Trophoblast cell (in vitro differentiated cells and primary cell): ENCODE data around the gene TUBGCP3.
A peak's percentile ranks its signal among the peaks of the same experiment; 100 is the strongest.
"Not testable (repeated sequence)": the region's sequence is repeated elsewhere in the genome, so short reads cannot be mapped to it uniquely, and the experiment has no call there.

Experiments used
- DNase-seq, 2 donors: peaks; one replicate each; pipeline ENCODE4 v3.0.0-alpha.2; 2016
- H2AFZ ChIP-seq: 2 replicates; pipeline ENCODE4 v1.6.1; 2013; ENCODE audit warnings: low read length, moderate library complexity, mild to moderate bottlenecking; ENCODE audit not compliant: insufficient read depth, poor library complexity
- H2AK5ac ChIP-seq: 2 replicates; pipeline ENCODE4 v1.6.1; 2013; ENCODE audit warnings: mild to moderate bottlenecking, low read length
- H2BK120ac ChIP-seq: 2 replicates; pipeline ENCODE4 v1.6.1; 2013; ENCODE audit warnings: low read length, mild to moderate bottlenecking, moderate library complexity; ENCODE audit not compliant: insufficient read depth, poor library complexity
- H2BK12ac ChIP-seq: 2 replicates; pipeline ENCODE4 v1.6.1; 2013; ENCODE audit warnings: mild to moderate bottlenecking, low read length, moderate library complexity
- H2BK5ac ChIP-seq: 2 replicates; pipeline ENCODE4 v1.6.1; 2013; ENCODE audit warnings: low read length, low read depth, moderate library complexity, mild to moderate bottlenecking; ENCODE audit not compliant: poor library complexity
- H3K14ac ChIP-seq: 2 replicates; pipeline ENCODE4 v1.6.1; 2013; ENCODE audit warnings: mild to moderate bottlenecking, low read length
- H3K18ac ChIP-seq: 2 replicates; pipeline ENCODE4 v1.6.1; 2013; ENCODE audit warnings: mild to moderate bottlenecking, low read length
- H3K23ac ChIP-seq: 2 replicates; pipeline ENCODE4 v1.6.1; 2013; ENCODE audit warnings: low read length
- H3K27ac ChIP-seq: 2 replicates; pipeline ENCODE4 v1.5.1; 2013; ENCODE audit warnings: low read depth, mild to moderate bottlenecking, inconsistent platforms, low read length, moderate library complexity
- H3K27me3 ChIP-seq: 2 replicates; pipeline ENCODE4 v1.6.1; 2013; ENCODE audit warnings: inconsistent platforms, mild to moderate bottlenecking, low read length, moderate library complexity; ENCODE audit not compliant: insufficient read depth
- H3K36me3 ChIP-seq, 2 experiments: 1 replicate in 1 of 2; 2 replicates in 1 of 2; pipeline ENCODE4 v1.6.1; 2013; ENCODE audit warnings: low read length in 2 of 2, mild to moderate bottlenecking in 2 of 2, moderate library complexity in 1 of 2; ENCODE audit not compliant: insufficient read depth in 2 of 2, control insufficient read depth in 1 of 2
- H3K4ac ChIP-seq: 2 replicates; pipeline ENCODE4 v1.6.1; 2013; ENCODE audit warnings: low read depth, mild to moderate bottlenecking, low read length, moderate library complexity
- H3K4me1 ChIP-seq, 2 experiments: 1 replicate in 1 of 2; 2 replicates in 1 of 2; pipeline ENCODE4 v1.6.1; 2013; ENCODE audit warnings: low read length in 2 of 2, mild to moderate bottlenecking in 2 of 2, moderate library complexity in 1 of 2; ENCODE audit not compliant: insufficient read depth in 2 of 2, control insufficient read depth in 1 of 2
- H3K4me2 ChIP-seq: 2 replicates; pipeline ENCODE4 v1.6.1; 2013; ENCODE audit warnings: inconsistent platforms, mild to moderate bottlenecking, low read length, moderate library complexity
- H3K4me3 ChIP-seq: 2 replicates; pipeline ENCODE4 v1.5.1; 2013; ENCODE audit warnings: mild to moderate bottlenecking, low read depth, low read length, inconsistent platforms
- H3K79me1 ChIP-seq: one replicate; pipeline ENCODE4 v1.6.1; 2013; ENCODE audit warnings: low read length
- H3K79me2 ChIP-seq: 2 replicates; pipeline ENCODE4 v1.6.1; 2013; ENCODE audit warnings: low read length, mild to moderate bottlenecking; ENCODE audit not compliant: control insufficient read depth, insufficient read depth, poor library complexity
- H3K9ac ChIP-seq: 2 replicates; pipeline ENCODE4 v1.6.1; 2013; ENCODE audit warnings: mild to moderate bottlenecking, low read length
- H3K9me3 ChIP-seq: 2 replicates; pipeline ENCODE4 v1.6.1; 2013; ENCODE audit warnings: low read depth, mild to moderate bottlenecking, control low read depth, inconsistent platforms, low read length; ENCODE audit not compliant: insufficient read depth
- H4K12ac ChIP-seq: 2 replicates; pipeline ENCODE4 v1.6.1; 2013; ENCODE audit warnings: low read depth, mild to moderate bottlenecking, low read length, moderate library complexity
- H4K8ac ChIP-seq: 2 replicates; pipeline ENCODE4 v1.6.1; 2013; ENCODE audit warnings: low read depth, mild to moderate bottlenecking, low read length, moderate library complexity
- H4K91ac ChIP-seq: one replicate; pipeline ENCODE4 v1.6.1; 2013; ENCODE audit warnings: low read depth, mild to moderate bottlenecking, low read length, moderate library complexity
- WGBS: extraction: QIAGEN DNeasy Blood & Tissue Kit; methylation state at CpG from one replicate; pipeline ENCODE4 v1.1.7; 2013; ENCODE audit warnings: missing lambda C conversion rate; ENCODE audit not compliant: insufficient read length, insufficient coverage; ENCODE audit errors: extremely low coverage; 5-methylcytosine and 5-hydroxymethylcytosine counted together

The TUBGCP3 gene

GRCh38 chr13:112635323-112635722, 47.4 kb upstream of the TUBGCP3 start:
- Histone ChIP-seq H3K23ac (no peak overlapping the region), H2BK5ac (no peak overlapping the region), H2BK120ac (peak overlapping the region; percentile 61), H2AFZ (peak overlapping the region; percentile 27), H3K4me2 (no peak overlapping the region), H4K91ac (no peak overlapping the region), H3K36me3 (no peaks in the 10 kb centered on the region), H3K18ac (no peak overlapping the region), H3K14ac (no peak overlapping the region), H2AK5ac (no peak overlapping the region), H3K4me1 (peaks cover 29 to 34% of the 10 kb centered on the region in 2 experiments), H3K27me3 (no peaks in the 10 kb centered on the region), H4K12ac (no peak overlapping the region), H3K27ac (no peak overlapping the region), H3K4me3 (no peak overlapping the region), H3K4ac (no peak overlapping the region), H2BK12ac (peak overlapping the region; percentile 23), H4K8ac (no peak overlapping the region), H3K79me2 (no peaks in the 10 kb centered on the region), H3K9ac (no peak overlapping the region), H3K9me3 (no peaks in the 10 kb centered on the region), H3K79me1 (peaks cover 17% of the 10 kb centered on the region)
- DNase-seq: no peak
- WGBS: no CpG with 5 or more reads among the region's 6 CpGs

GRCh38 chr13:112634102-112634501, 46.1 kb upstream of the TUBGCP3 start:
- Histone ChIP-seq H3K4ac (no peak overlapping the region), H3K4me1 (peaks cover 29 to 34% of the 10 kb centered on the region in 2 experiments), H2AFZ (no peak overlapping the region), H3K4me3 (no peak overlapping the region), H2AK5ac (no peak overlapping the region), H4K12ac (no peak overlapping the region), H3K27me3 (no peaks in the 10 kb centered on the region), H2BK120ac (no peak overlapping the region), H3K36me3 (no peaks in the 10 kb centered on the region), H4K91ac (no peak overlapping the region), H3K18ac (no peak overlapping the region), H3K9ac (no peak overlapping the region), H2BK12ac (no peak overlapping the region), H3K4me2 (no peak overlapping the region), H3K23ac (no peak overlapping the region), H3K27ac (no peak overlapping the region), H3K79me1 (peaks cover 17% of the 10 kb centered on the region), H2BK5ac (no peak overlapping the region), H3K79me2 (no peaks in the 10 kb centered on the region), H3K9me3 (no peaks in the 10 kb centered on the region), H3K14ac (no peak overlapping the region), H4K8ac (no peak overlapping the region)
- WGBS: no CpG with 5 or more reads among the region's 11 CpGs
- DNase-seq: no peak

- H4K12ac ChIP-seq, H3K4me1 ChIP-seq, H3K27me3 ChIP-seq, H3K36me3 ChIP-seq, H3K14ac ChIP-seq, H3K27ac ChIP-seq, H2AFZ ChIP-seq, H3K9ac ChIP-seq, H4K8ac ChIP-seq, H2AK5ac ChIP-seq, H3K4ac ChIP-seq, H3K9me3 ChIP-seq, H3K23ac ChIP-seq, DNase-seq, H3K18ac ChIP-seq, H2BK120ac ChIP-seq, H2BK5ac ChIP-seq, H3K79me1 ChIP-seq, H3K4me2 ChIP-seq, H3K4me3 ChIP-seq, H2BK12ac ChIP-seq, H4K91ac ChIP-seq, H3K79me2 ChIP-seq: not testable (repeated sequence)
- WGBS: no CpG with 5 or more reads among the region's 10 CpGs
Observed at GRCh38 chr13:112630226-112630625, 42.3 kb upstream of the TUBGCP3 start.

GRCh38 chr13:112629161-112629560, 41.2 kb upstream of the TUBGCP3 start:
- H3K4me1 ChIP-seq: no peaks in the 10 kb centered on the region
- no peak overlapping the region for H3K14ac ChIP-seq
- no peak overlapping the region for H3K4ac ChIP-seq
- no peak overlapping the region for H3K9ac ChIP-seq
- H3K79me1 ChIP-seq: no peaks in the 10 kb centered on the region
- H4K8ac ChIP-seq: no peak overlapping the region
- no CpG with 5 or more reads among the region's 8 CpGs for WGBS
- H2BK120ac ChIP-seq: no peak overlapping the region
- H2AFZ ChIP-seq: no peak overlapping the region
- H3K79me2 ChIP-seq: no peaks in the 10 kb centered on the region
- H4K91ac ChIP-seq: no peak overlapping the region
- peaks cover 2% of the 10 kb centered on the region for H3K9me3 ChIP-seq
- H3K4me3 ChIP-seq: no peak overlapping the region
- no peak overlapping the region for H3K27ac ChIP-seq
- H3K36me3 ChIP-seq: no peaks in the 10 kb centered on the region
- H2BK5ac ChIP-seq: no peak overlapping the region
- no peak overlapping the region for H3K18ac ChIP-seq
- no peak overlapping the region for H2AK5ac ChIP-seq
- no peak for DNase-seq
- no peaks in the 10 kb centered on the region for H3K27me3 ChIP-seq
- H2BK12ac ChIP-seq: no peak overlapping the region
- H3K23ac ChIP-seq: no peak overlapping the region
- no peak overlapping the region for H3K4me2 ChIP-seq
- no peak overlapping the region for H4K12ac ChIP-seq
